Endothelial cell of umbilical vein (primary cell): ENCODE data around the gene LCT. TPM values are rescaled to one million over a fixed set of nuclear protein-coding genes. Genes with fewer than 3 reads are reported as not detected.

Source experiments
- BruUV-seq: library from RNA; stranded (reverse); fragments of 400-500 nt; replicated peaks from 2 replicates; lab custom pipeline; 2021; lab: Mats Ljungman, UMichigan
- CTCF ChIA-PET: fragments of 300-600, 350-600 bp; sonication (Branson Sonifier 250); formaldehyde crosslinking; loops from one replicate; lab custom pipeline; 2021; ENCODE audit warnings: antibody characterized with exemption, inconsistent platforms; lab: Charles Lee
- POLR2A ChIA-PET: fragments of 300-600, 350-600 bp; sonication (Branson Sonifier 250); formaldehyde crosslinking; loops from one replicate; lab custom pipeline; 2021; ENCODE audit warnings: antibody characterized with exemption, inconsistent platforms; lab: Charles Lee
- DNase-seq: peaks from one replicate; pipeline ENCODE4 v3.0.0-alpha.2; 2011; ENCODE audit warnings: low read depth, low spot score
- FAIRE-seq: peaks from 2 replicates; lab custom pipeline; 2011; peaks lifted over from hg19 to GRCh38; lab: Jason Lieb, UNC
- H2AFZ ChIP-seq: 2 replicates; pipeline ENCODE4 v1.6.0; 2012; ENCODE audit warnings: low read depth, low read length, control low read depth, inconsistent platforms
- H3K27ac ChIP-seq: 2 replicates; pipeline ENCODE4 v1.5.1; 2011; ENCODE audit warnings: low read depth, mild to moderate bottlenecking, control low read depth, low read length, moderate library complexity; ENCODE audit not compliant: insufficient read depth
- H3K27me3 ChIP-seq, 2 experiments: 2 replicates each; pipeline versions ENCODE4 v1.6.0 to v1.6.1; 2011; ENCODE audit warnings: low read length in 2 of 2, mixed read lengths in 1 of 2; ENCODE audit not compliant: control insufficient read depth in 2 of 2, insufficient read depth in 2 of 2
- H3K36me3 ChIP-seq, 2 experiments: 2 replicates in 1 of 2; 3 replicates in 1 of 2; pipeline ENCODE4 v1.5.1; 2011; ENCODE audit warnings: low read length in 2 of 2, mild to moderate bottlenecking in 1 of 2, moderate library complexity in 1 of 2; ENCODE audit not compliant: control insufficient read depth in 2 of 2, insufficient read depth in 2 of 2; ENCODE audit errors: extremely low read depth in 1 of 2
- H3K4me1 ChIP-seq: 3 replicates; pipeline ENCODE4 v1.5.1; 2011; ENCODE audit warnings: mild to moderate bottlenecking, low read length; ENCODE audit not compliant: control insufficient read depth, insufficient read depth; ENCODE audit errors: extremely low read depth
- H3K4me2 ChIP-seq: 2 replicates; pipeline ENCODE4 v1.6.1; 2011; ENCODE audit warnings: low read length, control low read depth, mixed read lengths; ENCODE audit not compliant: insufficient read depth
- H3K4me3 ChIP-seq, 3 experiments: fragments of 200-600 bp in 1 of 3; sonication (generic), shearing (Covaris generic) in 1 of 3; replicated peaks in 1 of 3; 2 replicates each; pipeline ENCODE4 v1.5.1; 2011 to 2016; ENCODE audit warnings: control low read depth in 3 of 3, low read length in 3 of 3, mild to moderate bottlenecking in 2 of 3, inconsistent platforms in 1 of 3, low read depth in 1 of 3, moderate library complexity in 1 of 3; ENCODE audit not compliant: insufficient read depth in 1 of 3
- H3K79me2 ChIP-seq: 2 replicates; pipeline ENCODE4 v1.6.0; 2012; ENCODE audit warnings: low read length, inconsistent platforms; ENCODE audit not compliant: control insufficient read depth, insufficient read depth
- H3K9ac ChIP-seq: replicated peaks from 2 replicates; pipeline ENCODE3; 2011; ENCODE audit warnings: low read length, control low read depth; ENCODE audit not compliant: insufficient read depth; ENCODE audit errors: extremely low read depth
- H3K9me1 ChIP-seq: replicated peaks from 3 replicates; pipeline ENCODE4 v1.6.0; 2011; ENCODE audit warnings: mild to moderate bottlenecking, low read length; ENCODE audit not compliant: control insufficient read depth, insufficient read depth; ENCODE audit errors: extremely low read depth
- H3K9me3 ChIP-seq: replicated peaks from 2 replicates; pipeline ENCODE4 v1.5.1; 2012; ENCODE audit warnings: low read length, inconsistent platforms; ENCODE audit not compliant: control insufficient read depth, insufficient read depth
- H4K20me1 ChIP-seq: replicated peaks from 2 replicates; pipeline ENCODE3; 2011; ENCODE audit warnings: mild to moderate bottlenecking, low read length; ENCODE audit not compliant: control insufficient read depth, insufficient read depth; ENCODE audit errors: extremely low read depth
- EZH2 ChIP-seq: IDR thresholded peaks from 2 replicates; pipeline ENCODE4 v1.6.1; 2012; ENCODE audit warnings: borderline replicate concordance, low read depth, mild to moderate bottlenecking, moderate library complexity, low read length, inconsistent platforms; ENCODE audit not compliant: severe bottlenecking
- FOS ChIP-seq: IDR thresholded peaks from 2 replicates; pipeline ENCODE4 v1.6.1; 2011; ENCODE audit warnings: mild to moderate bottlenecking, low read length, moderate library complexity, borderline replicate concordance; ENCODE audit not compliant: insufficient read depth
- GATA2 ChIP-seq: IDR thresholded peaks from 2 replicates; pipeline ENCODE4 v1.7.0; 2011; ENCODE audit warnings: low read depth, mild to moderate bottlenecking, moderate library complexity, mixed read lengths, low read length; ENCODE audit not compliant: insufficient read length, insufficient read depth
- JUN ChIP-seq: IDR thresholded peaks from 2 replicates; pipeline ENCODE4 v1.6.1; 2011; ENCODE audit warnings: borderline replicate concordance, low read depth; ENCODE audit not compliant: insufficient read length, insufficient read depth
- MYC ChIP-seq: IDR thresholded peaks from one replicate; pipeline ENCODE4 v1.6.1; 2011; ENCODE audit warnings: mild to moderate bottlenecking, low read depth, low read length
- POLR2A ChIP-seq: IDR thresholded peaks from 2 replicates; pipeline ENCODE4 v1.6.1; 2012; ENCODE audit warnings: low read depth, mild to moderate bottlenecking, control low read depth, low read length
- POLR2AphosphoS5 ChIP-seq: IDR thresholded peaks from 2 replicates; pipeline ENCODE4 v1.6.1; 2012; ENCODE audit warnings: low read depth, mild to moderate bottlenecking, control low read depth, low read length, moderate library complexity; ENCODE audit not compliant: insufficient read depth
- dilution Hi-C: fragments of 300-500 bp; cut with MboI; formaldehyde crosslinking; loops from one replicate; pipeline ENCODE4 v1.15.0; 2019; ENCODE audit warnings: low sequenced_read_pairs; ENCODE audit not compliant: extremely low pct_ligation_motif_present
- intact Hi-C: fragments of 100-400 bp; cut with micrococcal nuclease; formaldehyde crosslinking; loops from one replicate; pipeline ENCODE4 v1.10.0; 2022
- polyA plus RNA-seq, 4 experiments: library from polyadenylated mRNA; depleted of rRNA in 3 of 4; stranded (reverse) in 3 of 4; unstranded in 1 of 4; fragments of >200 nt; gene quantifications; 2 replicates each; pipeline versions ENCODE4 v1.2.1 to v1.2.3, GENCODE V29; 2011 to 2012; ENCODE audit warnings: missing spikeins in 1 of 4
- total RNA-seq: library from RNA; stranded (reverse); gene quantifications from 2 replicates; pipeline ENCODE4 v1.2.3, GENCODE V29; 2021
- TF ChIP-seq, protein P1 (sequence below), 2 donors: IDR thresholded peaks; 1 replicate in 1 of 2; 2 replicates in 1 of 2; pipeline ENCODE4 v1.5.1; 2011; ENCODE audit warnings: low read length in 2 of 2, mild to moderate bottlenecking in 2 of 2, moderate library complexity in 2 of 2, control low read depth in 1 of 2, inconsistent platforms in 1 of 2, low read depth in 1 of 2; ENCODE audit not compliant: insufficient read depth in 1 of 2; ENCODE audit errors: extremely low read depth in 1 of 2
- TF ChIP-seq, protein P2 (sequence below): IDR thresholded peaks from 2 replicates; pipeline ENCODE4 v1.6.1; 2011; ENCODE audit not compliant: insufficient read depth, insufficient read length

LCT gene
- total and polyA plus RNA-seq, 2 donors (not counting 3 experiments of a cell fraction or from before 2014, with no cell fraction given): 0.07 TPM; not detected in 1

DNA sequence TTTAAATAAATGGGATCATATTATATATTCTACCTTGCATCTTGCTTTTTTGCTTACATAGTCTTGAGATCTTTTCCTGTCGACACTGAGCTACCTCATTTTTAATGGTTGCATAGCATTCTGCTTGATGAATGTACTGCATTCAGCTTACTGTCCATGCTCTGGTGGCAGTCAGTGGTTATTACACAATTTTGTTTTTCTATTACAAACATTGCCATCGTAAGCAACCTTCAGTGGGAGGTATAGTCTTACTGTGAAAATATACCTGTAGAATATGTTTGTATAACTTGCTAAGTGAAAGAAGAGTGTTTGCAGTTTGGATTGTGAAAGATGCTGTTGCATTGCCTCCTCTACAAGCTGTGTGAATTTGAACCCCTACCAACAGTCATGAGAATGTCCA is 52.0 kb downstream of the LCT start:
- Histone ChIP-seq H2AFZ (no peak overlapping the region), H3K9me1 (no peaks in the 10 kb centered on the region), H3K36me3 (peaks cover 18 to 30% of the 10 kb centered on the region in 2 experiments), H3K79me2 (no peaks in the 10 kb centered on the region), H4K20me1 (no peaks in the 10 kb centered on the region), H3K4me1 (peaks cover 7% of the 10 kb centered on the region), H3K27ac (no peak overlapping the region), H3K9me3 (no peaks in the 10 kb centered on the region), H3K4me2 (no peak overlapping the region), H3K4me3 (no peak overlapping the region), H3K9ac (no peak overlapping the region), H3K27me3 (no peaks in the 10 kb centered on the region)
- ChIA-PET CTCF (interaction anchor here (0.9 to 8.5 kb wide), 4 partner anchors 12 to 796 kb away, joined by 3 to 78 read pairs (median 8); no protein-coding TSS in a partner anchor), POLR2A (no interaction called here)
- no TSS peak for BruUV-seq
- TF ChIP-seq MYC: no peak
- TF ChIP-seq, protein P1, sequence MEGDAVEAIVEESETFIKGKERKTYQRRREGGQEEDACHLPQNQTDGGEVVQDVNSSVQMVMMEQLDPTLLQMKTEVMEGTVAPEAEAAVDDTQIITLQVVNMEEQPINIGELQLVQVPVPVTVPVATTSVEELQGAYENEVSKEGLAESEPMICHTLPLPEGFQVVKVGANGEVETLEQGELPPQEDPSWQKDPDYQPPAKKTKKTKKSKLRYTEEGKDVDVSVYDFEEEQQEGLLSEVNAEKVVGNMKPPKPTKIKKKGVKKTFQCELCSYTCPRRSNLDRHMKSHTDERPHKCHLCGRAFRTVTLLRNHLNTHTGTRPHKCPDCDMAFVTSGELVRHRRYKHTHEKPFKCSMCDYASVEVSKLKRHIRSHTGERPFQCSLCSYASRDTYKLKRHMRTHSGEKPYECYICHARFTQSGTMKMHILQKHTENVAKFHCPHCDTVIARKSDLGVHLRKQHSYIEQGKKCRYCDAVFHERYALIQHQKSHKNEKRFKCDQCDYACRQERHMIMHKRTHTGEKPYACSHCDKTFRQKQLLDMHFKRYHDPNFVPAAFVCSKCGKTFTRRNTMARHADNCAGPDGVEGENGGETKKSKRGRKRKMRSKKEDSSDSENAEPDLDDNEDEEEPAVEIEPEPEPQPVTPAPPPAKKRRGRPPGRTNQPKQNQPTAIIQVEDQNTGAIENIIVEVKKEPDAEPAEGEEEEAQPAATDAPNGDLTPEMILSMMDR (IDR thresholded peaks at IDR 0.05; ENCODE audit: extremely low read depth in 1 of 2, insufficient read depth in 1 of 2, low read depth in 1 of 2, low read length in 2 of 2): no peak
- TF ChIP-seq EZH2: no peak
- no peak for TF ChIP-seq POLR2AphosphoS5
- TF ChIP-seq FOS: no peak
- TF ChIP-seq JUN: no peak
- TF ChIP-seq GATA2: no peak
- TF ChIP-seq, protein P2, sequence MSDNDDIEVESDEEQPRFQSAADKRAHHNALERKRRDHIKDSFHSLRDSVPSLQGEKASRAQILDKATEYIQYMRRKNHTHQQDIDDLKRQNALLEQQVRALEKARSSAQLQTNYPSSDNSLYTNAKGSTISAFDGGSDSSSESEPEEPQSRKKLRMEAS: no peak
- no peak for TF ChIP-seq POLR2A
- DNase-seq: no peak
- intact Hi-C loops: no loop called here
- dilution Hi-C loops: no loop called here
- FAIRE-seq: no peak
